GM18907 (cell line): ENCODE data around the gene COMTD1.

ENCODE experiments used
- ATAC-seq: cut with Tn5 transposase; IDR thresholded peaks from one replicate; pipeline ENCODE4 v1.9.1; 2021; ENCODE audit warnings: mild to moderate bottlenecking, moderate library complexity; ENCODE audit not compliant: unreplicated experiment

Gene COMTD1

GRCh38 chr10:75245354-75246250, 9.8 kb upstream of the COMTD1 start:
- no peak for ATAC-seq

GRCh38 chr10:75244487-75245353, 9.0 kb upstream of the COMTD1 start:
- ATAC-seq: no peak

GRCh38 chr10:75243426-75243825, 7.7 kb upstream of the COMTD1 start:
- ATAC-seq: no peak

- no peak for ATAC-seq
Measured at GRCh38 chr10:75240329-75241076, 4.7 kb upstream of the COMTD1 start.

- no peak for ATAC-seq
Measured at GRCh38 chr10:75239096-75239790, 3.5 kb upstream of the COMTD1 start.

- no peak for ATAC-seq
Measured at GRCh38 chr10:75238182-75239095, 2.7 kb upstream of the COMTD1 start.

GRCh38 chr10:75236178-75236825, 545 bp upstream of the COMTD1 start:
- no peak for ATAC-seq

- ATAC-seq: peak; percentile 12
Measured at GRCh38 chr10:75234683-75235374, 928 bp downstream of the COMTD1 start.

- ATAC-seq: peak; percentile 56
Measured at GRCh38 chr10:75234017-75234682, 1.6 kb downstream of the COMTD1 start.

- ATAC-seq: no peak
Measured at GRCh38 chr10:75233444-75234016, 2.2 kb downstream of the COMTD1 start.

- no peak for ATAC-seq
Measured at GRCh38 chr10:75231672-75232581, 3.8 kb downstream of the COMTD1 start.

GRCh38 chr10:75230600-75231038, 5.1 kb downstream of the COMTD1 start:
- ATAC-seq: peak; percentile 45

- no peak for ATAC-seq
Measured at GRCh38 chr10:75229971-75230370, 5.8 kb downstream of the COMTD1 start.

GRCh38 chr10:75228834-75229233, 6.9 kb downstream of the COMTD1 start:
- ATAC-seq: no peak

GRCh38 chr10:75228278-75228677, 7.5 kb downstream of the COMTD1 start:
- ATAC-seq: no peak

- ATAC-seq: no peak
Measured at GRCh38 chr10:75226656-75227055, 9.1 kb downstream of the COMTD1 start.
